DLD1 (cell line): Measurements from ENCODE around the gene ZNF687.

Experiments
- in situ Hi-C: cut with HindIII; loops from 2 replicates; pipeline ENCODE4 v1.10.0; 2017; ENCODE audit warnings: low sequenced_read_pairs

Gene ZNF687

DNA sequence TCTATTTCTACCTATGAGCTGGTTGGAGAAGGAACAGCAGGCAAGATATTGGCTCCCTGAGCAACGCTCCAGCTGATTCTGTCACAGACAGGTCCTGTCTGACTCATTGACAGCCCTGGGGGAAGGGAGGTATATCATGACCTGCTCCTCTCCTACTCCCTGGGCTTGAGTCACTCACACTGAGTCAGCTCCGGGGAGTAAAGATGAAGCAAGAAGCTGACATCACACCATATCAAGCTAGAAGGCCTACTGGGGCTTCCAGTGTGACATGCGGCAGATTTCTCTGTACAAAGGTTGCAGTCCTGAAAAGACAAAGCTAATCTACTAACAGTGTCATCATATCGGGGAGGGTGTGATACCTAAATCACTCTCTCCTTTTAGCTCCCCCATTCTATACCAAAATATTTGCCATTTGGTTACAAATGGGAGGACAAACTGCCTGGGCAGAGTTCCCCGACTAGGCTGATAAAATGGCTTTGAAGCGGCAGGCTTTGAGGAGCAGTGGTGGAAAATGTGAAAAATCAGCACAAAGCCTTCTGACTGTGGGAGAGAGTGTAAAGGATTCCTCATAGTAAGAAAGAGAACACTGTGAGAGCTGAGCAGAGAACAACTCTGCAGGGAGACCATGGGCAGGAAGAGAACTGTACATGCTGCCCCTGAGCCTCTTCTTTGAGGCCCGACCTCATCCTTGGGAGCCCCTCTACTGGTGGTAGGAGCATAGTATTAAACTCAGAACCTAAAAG lies 29.7 kb downstream of the ZNF687 start:
- in situ Hi-C loops: no loop called here

DNA sequence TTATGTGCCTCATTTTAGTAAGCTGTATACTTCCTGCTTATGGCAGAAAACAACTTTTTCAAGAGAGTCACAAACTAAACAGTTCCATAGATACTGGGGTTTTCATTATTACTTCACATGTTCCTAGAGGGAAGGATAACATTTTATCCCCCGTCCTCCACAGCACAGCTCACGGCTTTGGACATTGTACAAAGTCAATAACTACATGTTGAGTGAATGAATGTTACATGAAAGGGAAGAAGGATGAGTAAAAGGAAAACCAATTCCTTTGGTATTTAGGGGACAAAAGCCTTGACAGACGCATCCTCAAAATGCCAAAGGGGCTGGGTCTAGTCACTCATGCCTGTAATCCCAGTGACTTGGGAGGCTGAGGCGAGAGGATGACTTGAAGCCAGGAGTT lies 30.3 kb downstream of the ZNF687 start:
- in situ Hi-C loops: no loop called here

DNA sequence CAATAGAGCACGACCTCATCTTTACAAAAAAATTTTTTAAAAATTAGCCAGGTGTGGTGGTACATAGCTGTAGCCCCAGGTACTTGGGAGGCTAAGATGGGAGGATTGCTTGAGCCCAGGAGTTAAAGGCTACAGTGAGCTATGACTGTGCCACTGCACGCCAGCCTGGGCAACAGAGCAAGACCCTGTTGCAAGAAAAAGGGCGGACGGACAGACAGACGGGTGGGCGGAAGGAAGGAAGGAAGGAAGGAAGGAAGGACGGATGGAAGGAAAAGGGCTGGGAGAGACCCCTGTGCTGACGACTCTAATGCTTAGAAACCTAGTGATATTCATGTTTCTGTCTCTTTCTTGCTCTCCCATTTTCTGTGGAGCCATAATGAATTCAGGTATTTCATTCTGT lies 30.7 kb downstream of the ZNF687 start:
- in situ Hi-C loops: no loop called here

DNA sequence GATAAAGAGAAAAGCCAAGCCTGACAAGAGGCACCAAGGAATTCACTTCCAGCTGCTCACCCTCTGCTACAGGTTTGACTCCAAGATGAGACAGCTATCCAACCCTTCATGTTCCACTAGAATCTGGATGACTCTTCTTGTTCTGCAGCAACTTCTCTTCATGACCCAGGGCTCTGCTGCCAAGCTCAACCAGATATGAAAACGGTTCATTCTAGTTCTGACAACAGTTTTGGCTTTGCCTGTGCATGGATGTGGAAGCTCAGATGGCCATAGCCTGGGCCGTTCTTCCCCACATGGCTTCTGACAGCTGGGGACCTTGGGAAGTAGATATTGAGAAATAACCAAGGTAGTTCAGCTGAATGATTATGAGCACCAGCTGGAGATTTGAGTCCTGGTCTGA lies 31.4 kb downstream of the ZNF687 start:
- in situ Hi-C loops: no loop called here

DNA sequence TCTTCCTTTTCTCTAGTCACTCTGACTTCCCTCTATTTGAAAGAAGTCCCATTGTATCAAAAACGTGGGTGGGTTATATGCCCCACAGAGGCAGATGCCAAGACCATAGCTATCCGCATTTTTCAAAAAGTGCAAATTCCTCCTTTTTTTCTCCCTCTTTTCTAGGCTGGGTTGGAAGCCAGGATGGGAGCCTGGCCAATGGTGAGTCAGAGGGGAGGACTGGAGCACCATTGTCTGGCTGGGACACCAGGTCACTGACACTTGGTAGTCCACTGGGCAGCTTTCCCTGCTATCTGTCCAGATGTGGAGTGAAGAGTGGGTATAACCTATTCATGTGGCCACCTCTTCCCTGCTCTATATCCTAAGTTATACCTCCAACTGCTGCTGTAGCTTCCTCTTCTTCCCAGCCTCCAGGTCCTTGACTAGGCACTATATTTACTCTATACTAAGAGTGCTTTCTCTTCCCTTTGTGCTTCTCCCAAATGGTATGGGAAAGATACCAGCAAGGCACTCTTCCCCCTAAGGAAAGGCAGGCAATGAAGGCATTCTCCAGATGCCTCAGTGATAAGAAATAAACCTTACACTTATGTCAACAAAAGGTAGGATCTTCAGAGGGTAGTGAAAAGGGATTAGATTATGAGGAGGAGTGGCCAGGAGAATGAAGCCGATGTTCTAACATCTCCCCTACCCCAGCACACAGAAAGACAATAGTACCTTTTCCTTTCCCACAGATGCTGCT lies 32.2 kb downstream of the ZNF687 start:
- in situ Hi-C loops: no loop called here

DNA sequence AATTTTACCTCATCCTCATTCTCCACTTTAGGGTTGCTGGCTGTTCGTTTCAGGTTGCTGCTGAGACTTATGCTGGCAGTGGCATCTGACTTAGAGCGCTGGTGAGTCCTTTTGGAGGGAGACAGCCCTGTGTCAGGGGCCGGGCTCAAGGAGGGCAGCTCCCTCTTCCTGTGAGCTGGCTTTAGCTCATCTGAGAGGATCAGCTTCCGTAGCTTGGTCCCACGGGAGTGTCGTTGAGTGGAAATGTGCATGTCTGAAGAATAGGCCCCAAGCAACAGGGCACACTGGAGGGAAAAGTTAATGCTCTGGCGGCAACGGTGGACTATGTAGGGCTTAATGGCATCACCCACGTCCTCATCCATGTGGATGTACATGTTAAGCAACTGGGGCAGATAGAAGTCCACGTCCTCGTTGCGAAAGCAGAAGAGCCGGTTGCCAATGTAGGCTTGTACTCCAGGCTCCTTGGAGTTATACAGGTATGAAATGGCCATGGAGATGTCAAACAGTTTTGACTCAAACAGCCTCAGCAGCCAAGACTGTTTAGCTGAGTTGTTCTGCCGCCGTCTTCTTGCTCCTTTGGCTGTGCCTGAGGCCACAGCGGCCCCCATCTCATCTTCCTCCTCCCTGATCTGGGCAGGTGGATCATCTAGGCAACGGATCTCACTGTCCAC lies 33.6 kb downstream of the ZNF687 start:
- in situ Hi-C loops: no loop called here

DNA sequence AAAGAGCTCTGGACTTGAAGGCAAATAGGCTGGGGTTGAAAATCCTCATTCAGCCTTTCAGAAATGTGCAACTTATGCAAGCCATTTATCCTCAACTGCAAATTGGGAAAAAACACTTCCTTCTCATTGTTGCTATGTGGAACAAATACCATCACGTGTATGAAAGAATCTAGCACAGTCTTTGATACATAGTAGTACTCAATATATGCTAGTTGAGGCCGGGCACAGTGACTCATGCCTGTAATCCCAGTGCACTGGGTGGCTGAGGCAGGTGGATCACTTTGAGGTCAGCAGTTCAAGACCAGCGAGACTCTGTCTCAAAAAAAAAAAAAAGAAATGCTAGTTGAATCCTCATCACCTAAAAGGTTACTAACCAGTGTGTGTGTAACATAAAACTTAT lies 36.9 kb downstream of the ZNF687 start:
- in situ Hi-C loops: no loop called here

DNA sequence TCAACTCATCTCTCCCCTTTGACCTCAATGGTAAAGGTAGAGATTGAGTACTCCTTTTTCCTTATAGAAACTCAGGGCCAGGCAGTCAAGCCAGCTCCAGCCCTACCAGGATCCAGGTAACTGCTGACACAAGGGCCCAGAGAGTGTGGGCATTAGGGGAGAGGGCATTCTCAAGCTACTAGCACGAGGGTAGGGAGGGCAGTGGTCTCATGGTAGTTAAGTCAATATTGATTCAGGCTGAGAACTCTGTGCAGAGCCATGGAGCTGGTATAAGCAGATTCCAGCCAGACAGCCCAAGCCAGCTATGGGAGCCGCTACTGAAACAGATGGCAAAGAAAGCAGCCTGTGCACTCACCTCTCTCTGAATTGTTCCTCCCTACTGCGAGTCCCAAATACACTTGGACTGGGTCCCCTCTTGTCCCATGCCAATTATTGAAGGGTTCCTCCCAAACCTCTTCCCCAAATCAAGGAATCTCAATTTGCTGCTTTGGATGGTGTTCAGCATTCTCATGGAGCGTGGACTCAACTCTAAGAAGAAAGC lies 42.4 kb downstream of the ZNF687 start:
- in situ Hi-C loops: no loop called here

DNA sequence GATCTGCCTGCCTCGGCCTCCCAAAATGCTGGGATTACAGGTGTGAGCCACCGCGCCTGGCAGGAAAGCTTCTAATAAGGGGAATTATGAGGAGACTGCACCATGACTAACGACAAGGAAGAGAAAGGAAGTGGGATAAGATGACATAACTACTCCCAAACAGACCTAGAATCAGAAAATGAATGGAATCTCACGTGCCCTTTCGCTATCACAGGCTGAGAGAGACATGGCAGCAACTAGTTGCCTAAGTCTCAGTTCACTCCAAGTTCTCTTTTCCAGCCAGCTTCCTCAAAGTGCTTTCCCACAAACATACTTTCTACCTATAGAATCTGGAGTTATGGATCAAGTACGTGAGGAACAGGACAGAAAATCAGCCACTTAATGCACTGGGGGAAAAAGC lies 43.1 kb downstream of the ZNF687 start:
- in situ Hi-C loops: no loop called here

DNA sequence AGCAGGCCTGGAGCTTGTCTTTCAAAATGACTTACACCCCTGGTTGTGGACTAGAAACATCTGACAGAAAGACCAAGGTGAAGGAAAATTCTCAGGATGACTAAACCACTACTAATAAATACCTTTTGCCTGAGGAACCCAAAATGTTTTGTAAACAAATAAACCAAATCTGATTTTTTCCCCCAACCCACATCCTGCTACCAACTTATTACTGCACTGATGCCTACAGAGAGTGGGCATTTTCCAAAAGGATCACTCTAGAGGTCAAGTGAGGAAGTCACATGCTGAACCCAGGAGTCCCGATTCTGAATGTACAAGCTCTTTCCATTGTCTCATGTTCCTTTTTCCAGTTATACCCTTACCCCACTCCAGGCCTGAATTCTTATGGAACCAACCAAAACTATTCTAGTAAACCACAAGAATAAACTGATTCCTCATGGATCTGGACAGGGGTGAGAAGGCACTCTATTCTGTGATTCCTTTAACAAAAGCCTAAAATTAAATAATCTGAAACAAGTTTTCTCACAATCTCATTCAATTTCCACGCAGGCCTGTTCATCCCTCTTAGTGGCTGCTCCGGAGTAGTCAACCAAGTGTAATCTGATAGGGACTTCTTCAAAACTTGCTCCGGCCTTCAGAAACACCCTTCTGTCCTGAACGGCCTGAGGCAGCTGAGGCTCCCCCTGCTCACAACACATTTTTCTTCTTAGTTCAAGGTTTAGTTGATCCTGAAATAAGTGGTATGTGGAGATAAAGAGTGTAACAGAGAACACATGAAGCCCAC lies 43.7 kb downstream of the ZNF687 start:
- in situ Hi-C loops: no loop called here

DNA sequence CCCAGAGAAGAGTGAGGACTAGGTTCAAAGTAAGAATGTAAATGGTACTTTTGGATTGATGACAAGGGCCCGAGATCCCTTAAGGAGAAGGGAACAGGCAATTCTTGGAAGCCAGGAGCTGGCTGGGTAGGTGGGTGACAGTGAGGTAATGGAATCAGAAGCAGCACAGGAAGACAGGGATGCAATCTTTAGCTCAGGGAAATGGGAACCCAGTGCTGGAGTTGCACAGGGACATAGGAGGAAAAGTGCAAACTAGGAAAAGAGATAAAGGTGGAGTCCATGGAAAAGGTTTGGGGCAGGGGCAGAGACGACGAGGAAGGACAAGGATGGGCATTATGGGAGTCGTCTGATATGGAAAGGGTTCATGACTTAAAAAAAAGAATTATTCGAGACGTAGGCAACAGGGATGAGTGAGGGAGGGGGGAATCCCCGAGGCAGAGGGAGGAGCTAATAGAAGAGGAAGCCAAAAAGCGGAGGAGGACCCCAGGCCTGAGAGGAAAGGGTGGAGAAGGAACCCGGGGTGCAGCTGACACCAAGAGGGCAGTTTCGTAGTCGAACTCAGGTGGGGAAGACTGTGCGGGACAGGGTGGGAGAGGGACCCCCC lies 44.6 kb downstream of the ZNF687 start:
- in situ Hi-C loops: no loop called here

DNA sequence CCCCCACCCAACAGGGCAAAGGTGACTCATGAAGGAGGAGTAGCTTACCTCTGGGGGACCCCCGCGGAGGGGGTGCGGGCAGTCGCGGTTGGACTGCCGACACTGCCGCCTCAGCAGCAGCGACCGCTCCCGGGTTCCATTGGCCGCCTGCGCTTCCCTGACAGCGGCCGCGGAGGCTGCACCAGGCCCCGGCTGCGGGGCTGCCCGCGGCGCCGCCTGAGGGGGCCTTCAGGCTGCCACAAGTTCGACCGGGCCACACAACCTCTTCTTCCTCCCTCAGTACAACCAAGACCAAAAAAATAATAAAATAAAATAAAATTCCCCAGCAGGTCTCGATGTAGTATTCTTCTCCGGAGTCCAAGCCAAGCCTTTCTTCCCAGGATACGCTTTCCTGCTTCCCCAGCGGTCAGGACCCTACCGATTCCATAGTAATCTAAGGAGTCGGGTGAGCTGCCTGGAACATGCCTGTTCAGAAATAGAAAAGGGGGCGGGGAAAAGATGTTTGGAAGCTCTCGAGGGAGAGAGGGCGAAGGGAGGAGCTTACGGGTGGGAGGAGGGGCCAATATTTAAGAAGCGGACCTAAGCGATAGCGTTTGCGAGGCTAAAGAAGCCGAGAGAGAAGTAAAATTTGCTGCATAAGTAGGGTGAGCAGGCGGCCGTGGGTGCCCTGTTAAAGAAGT lies 45.3 kb downstream of the ZNF687 start, which contains the start of gene PI4KB:
TSS of gene PI4KB (minus strand) at position 194 of the 680 bp plus-strand sequence. CDS start 10,935 bp downstream, outside the sequence.
- in situ Hi-C loops: no loop called here

DNA sequence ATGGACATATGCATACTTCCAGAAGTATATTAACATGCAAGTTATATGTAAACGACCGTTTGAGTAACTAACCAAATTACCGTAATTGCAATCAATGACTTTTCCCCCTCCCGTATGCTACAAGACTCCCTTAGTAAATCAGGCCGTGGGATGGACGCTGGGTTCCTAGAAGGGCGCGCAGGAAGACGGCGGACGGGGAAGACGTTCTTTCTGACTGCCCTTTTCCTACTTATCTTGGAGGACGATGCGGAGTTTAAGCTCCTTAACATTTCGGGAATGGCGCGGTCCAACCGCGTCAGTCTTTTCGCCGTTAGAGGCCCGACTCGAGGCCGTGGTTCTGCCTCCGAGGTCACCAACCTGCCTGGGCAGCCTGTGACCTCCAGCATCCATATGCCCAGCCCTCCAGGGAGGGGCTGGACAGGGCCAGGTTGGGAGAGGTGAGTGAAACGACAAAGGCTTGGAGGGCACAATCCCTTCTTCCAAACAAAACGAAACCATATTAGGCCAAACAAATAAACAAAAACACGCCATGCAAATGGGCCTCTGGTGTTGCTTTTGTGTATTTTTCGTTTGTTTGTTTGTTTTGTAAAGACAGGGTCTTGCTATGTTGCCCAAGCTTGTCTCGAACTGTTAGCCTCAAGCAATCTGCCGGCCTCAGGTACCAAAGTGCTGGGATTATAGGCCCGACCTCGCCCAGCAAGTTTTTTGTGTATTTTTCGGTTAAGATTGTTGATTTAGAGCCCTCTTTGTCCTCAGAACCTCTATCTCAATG lies 46.0 kb downstream of the ZNF687 start:
- in situ Hi-C loops: no loop called here

DNA sequence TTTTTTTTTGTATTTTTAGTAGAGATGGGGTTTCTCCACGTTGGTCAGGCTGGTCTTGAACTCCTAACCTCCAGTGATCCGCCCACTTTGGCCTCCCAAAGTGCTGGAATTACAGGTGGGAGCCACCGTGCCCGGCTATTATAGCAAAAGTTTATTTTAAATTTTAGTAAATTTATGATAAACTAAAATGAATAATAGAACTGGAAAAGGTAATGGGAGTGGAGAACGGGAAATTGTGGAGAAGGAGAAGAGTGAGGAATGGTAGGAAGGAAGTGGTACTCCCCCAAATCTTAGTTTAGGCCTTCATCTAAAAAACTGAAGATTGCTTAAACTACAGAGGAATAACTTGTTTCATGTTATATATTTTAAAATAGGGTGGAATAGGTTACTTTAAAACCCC lies 52.7 kb downstream of the ZNF687 start:
- in situ Hi-C loops: no loop called here

DNA sequence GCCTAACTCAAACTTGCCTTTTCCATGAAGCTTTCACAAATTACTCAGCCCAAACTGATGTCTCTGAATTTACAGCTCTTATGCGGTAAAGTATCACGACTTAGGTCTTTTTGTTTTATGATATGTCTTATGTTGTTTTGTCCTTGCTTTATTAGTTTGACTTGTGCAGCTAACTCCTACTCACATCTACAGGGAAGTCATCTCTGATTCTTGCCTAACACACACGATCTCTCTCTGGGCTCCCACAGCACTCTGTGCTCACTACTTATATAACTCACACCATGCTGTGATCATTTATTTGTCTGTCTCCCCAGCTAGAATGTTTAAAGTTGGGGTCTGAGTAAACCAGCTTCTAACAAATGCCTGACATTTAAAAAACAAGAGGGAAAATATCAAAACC lies 54.5 kb downstream of the ZNF687 start:
- in situ Hi-C loops: no loop called here

DNA sequence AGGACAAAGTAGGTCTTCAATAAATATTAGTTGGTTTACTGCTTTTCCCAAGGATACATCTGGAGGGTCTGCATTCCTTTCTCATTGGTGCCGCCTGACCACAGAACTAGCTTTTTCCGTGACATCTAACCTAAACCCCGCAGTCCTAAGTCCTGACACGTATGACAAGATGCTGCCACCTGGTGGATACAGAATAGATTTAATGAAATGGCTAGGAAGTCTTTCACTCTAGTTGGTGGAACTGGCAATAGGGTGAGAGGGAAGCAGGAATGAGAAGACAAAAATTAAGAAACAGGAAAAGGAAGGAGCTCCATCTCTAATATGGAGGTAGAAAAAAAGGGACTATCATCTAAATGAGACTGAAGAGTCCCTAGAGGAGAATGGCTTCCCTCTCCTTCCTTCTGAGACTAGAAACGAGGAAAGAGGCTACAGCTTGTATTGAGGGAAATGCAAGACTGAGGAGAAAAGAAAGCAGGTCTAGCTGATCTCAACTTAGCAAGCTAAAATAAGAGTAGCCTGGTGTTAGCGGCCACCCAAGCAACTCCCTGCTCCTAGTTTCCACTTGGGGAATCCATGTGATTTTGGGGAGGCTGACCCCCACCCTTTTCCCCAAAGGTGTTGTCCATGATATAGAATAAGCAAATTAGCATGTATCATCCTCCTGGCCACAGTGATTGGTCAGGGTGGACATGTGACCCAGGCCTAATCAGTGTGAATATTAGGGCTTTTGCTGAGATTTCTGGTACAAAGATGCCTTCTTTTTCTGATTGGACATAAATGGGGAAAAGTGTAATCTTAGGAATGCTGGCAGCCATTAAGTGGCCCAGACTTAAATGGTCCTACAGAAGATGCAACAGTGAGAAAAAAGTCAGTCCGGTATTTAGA lies 59.0 kb downstream of the ZNF687 start:
- in situ Hi-C loops: no loop called here
